Measurements from ENCODE around the gene NEK8.

NEK8 gene

GRCh38 chr17:28703552-28704218 lies 24.9 kb upstream of the NEK8 start:
- no peak overlapping the region for H3K4me3 ChIP-seq (ENCODE audit: low read depth, low read length)
- TF ChIP-seq, protein P1, sequence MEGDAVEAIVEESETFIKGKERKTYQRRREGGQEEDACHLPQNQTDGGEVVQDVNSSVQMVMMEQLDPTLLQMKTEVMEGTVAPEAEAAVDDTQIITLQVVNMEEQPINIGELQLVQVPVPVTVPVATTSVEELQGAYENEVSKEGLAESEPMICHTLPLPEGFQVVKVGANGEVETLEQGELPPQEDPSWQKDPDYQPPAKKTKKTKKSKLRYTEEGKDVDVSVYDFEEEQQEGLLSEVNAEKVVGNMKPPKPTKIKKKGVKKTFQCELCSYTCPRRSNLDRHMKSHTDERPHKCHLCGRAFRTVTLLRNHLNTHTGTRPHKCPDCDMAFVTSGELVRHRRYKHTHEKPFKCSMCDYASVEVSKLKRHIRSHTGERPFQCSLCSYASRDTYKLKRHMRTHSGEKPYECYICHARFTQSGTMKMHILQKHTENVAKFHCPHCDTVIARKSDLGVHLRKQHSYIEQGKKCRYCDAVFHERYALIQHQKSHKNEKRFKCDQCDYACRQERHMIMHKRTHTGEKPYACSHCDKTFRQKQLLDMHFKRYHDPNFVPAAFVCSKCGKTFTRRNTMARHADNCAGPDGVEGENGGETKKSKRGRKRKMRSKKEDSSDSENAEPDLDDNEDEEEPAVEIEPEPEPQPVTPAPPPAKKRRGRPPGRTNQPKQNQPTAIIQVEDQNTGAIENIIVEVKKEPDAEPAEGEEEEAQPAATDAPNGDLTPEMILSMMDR (IDR thresholded peaks at IDR 0.05; ENCODE audit: borderline replicate concordance, insufficient read depth, low read depth, low read length): no peak

GRCh38 chr17:28704219-28704858 lies 24.2 kb upstream of the NEK8 start:
- H3K4me3 ChIP-seq (ENCODE audit: low read depth, low read length): no peak overlapping the region
- TF ChIP-seq, protein P1 (IDR thresholded peaks at IDR 0.05; ENCODE audit: borderline replicate concordance, insufficient read depth, low read depth, low read length): no peak

DNA sequence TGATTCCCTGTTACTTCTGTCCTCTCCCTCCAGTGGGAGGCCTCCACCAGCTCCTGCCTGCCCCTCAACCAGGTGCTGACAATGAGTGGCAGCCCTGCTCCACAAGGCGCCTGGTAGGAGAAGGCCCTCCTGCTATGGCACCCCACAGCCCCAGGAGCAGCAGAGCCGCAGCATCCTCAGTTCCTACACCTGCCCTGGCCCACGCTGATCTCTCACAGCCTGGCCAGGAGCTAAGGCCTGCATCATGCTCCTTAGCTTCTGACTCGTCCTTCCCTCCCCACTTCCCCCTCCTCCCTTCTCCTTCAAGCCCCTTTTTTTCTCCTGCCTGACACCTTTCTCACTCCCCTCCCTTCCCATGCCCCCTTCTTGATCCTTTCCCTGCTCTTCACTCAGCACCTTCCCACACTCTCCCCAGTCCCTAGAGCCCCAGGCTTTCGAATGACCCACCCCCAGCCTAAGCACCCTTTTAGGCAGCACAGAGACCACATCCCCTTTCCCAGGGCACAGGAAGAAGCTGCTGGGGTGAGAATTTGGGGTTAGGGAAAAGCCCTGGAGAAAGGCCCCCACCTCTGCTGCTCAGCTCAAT lies 23.4 kb upstream of the NEK8 start:
- TF ChIP-seq, protein P1 (IDR thresholded peaks at IDR 0.05; ENCODE audit: borderline replicate concordance, insufficient read depth, low read depth, low read length): no peak
- H3K4me3 ChIP-seq (ENCODE audit: low read depth, low read length): no peak overlapping the region

- H3K4me3 ChIP-seq (ENCODE audit: low read depth, low read length): no peak overlapping the region
- TF ChIP-seq, protein P1 (IDR thresholded peaks at IDR 0.05; ENCODE audit: borderline replicate concordance, insufficient read depth, low read depth, low read length): no peak
These were observed 22.8 kb upstream of the NEK8 start for GRCh38 chr17:28705728-28706334.

- H3K4me3 ChIP-seq (ENCODE audit: low read depth, low read length): no peak overlapping the region
- TF ChIP-seq, protein P1 (IDR thresholded peaks at IDR 0.05; ENCODE audit: borderline replicate concordance, insufficient read depth, low read depth, low read length): no peak
These were observed 21.9 kb upstream of the NEK8 start for GRCh38 chr17:28706471-28707338.

DNA sequence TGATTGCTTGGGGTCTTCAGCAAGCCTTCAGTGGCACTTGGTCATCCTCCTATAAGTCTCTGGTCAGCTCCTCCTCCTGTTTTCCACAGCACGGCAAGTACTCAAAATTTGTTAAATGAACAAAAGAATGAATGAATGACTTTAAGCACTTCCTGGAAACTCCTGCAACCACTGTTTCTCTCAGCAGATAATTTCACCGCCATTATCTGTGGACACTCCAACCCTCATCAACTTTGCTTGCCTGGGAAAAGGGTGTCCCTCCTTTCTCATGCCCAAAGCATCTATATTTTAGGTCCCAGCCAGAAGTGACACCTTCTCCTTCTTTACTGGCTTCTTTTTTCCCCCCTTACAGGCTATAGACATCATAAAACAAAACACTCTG lies 21.3 kb upstream of the NEK8 start:
- H3K4me3 ChIP-seq (ENCODE audit: low read depth, low read length): no peak overlapping the region
- TF ChIP-seq, protein P1 (IDR thresholded peaks at IDR 0.05; ENCODE audit: borderline replicate concordance, insufficient read depth, low read depth, low read length): no peak
